ENCODE measurements around the gene SMAD5. TPM values are rescaled to one million over a fixed set of nuclear protein-coding genes. Genes with fewer than 3 reads are reported as not detected.

Gene SMAD5
- total and polyA plus RNA-seq, 2 of the 4 experiments (the other 2 are of a cell fraction) = 37.4 to 101 TPM

- H3K18ac ChIP-seq (ENCODE audit: low read depth, low read length) = no peak overlapping the region
- no CpG with 5 or more reads among the region's 1 CpG for WGBS, 2 experiments (ENCODE audit: extremely low coverage in 2 of 2, insufficient read length in 1 of 2)
- POLR2A ChIA-PET (ENCODE audit: unreplicated experiment) = no interaction called here
- no peak overlapping the region for H2BK20ac ChIP-seq (ENCODE audit: low read depth, low read length)
- no peak overlapping the region for H3K14ac ChIP-seq (replicated peaks; ENCODE audit: low read depth, low read length)
- H2AK9ac ChIP-seq (replicated peaks; ENCODE audit: low read depth, low read length, poor library complexity) = no peak overlapping the region
- no peak overlapping the region for H4K91ac ChIP-seq (ENCODE audit: insufficient read depth, low read depth, low read length)
- H3K79me1 ChIP-seq (ENCODE audit: low read depth in 1 of 2, low read length in 2 of 2) = no peaks in the 10 kb centered on the region
- H3K27ac ChIP-seq (ENCODE audit: insufficient read depth, low read length) = no peak overlapping the region
- in situ Hi-C loops (cut with MboI; ENCODE audit: low sequenced_read_pairs) = loop anchor here (25.0 kb wide), 1 partner anchor 461 kb away; no protein-coding TSS in a partner anchor
- no peaks in the 10 kb centered on the region for H4K20me1 ChIP-seq (ENCODE audit: insufficient read depth, low read length)
- H3K36me3 ChIP-seq (ENCODE audit: control insufficient read depth, insufficient read depth, low read length) = no peaks in the 10 kb centered on the region
- no peak overlapping the region for H4K8ac ChIP-seq (ENCODE audit: low read depth in 2 of 2, low read length in 2 of 2)
- no peak overlapping the region for H4K5ac ChIP-seq (ENCODE audit: low read depth, low read length)
- no peak overlapping the region for H3K9ac ChIP-seq (ENCODE audit: low read depth, low read length)
- no peak for TF ChIP-seq USF2 (IDR thresholded peaks at IDR 0.05; ENCODE audit: low read depth, low read length)
- TF ChIP-seq SMC3 (IDR thresholded peaks at IDR 0.05; ENCODE audit: low read depth, low read length) = no peak
- no peak for TF ChIP-seq MAZ (IDR thresholded peaks at IDR 0.05; ENCODE audit: borderline replicate concordance, low read depth, low read length)
- no peak for TF ChIP-seq BHLHE40 (IDR thresholded peaks at IDR 0.05; ENCODE audit: low read depth, low read length)
- no peak for TF ChIP-seq RAD21 (IDR thresholded peaks at IDR 0.05; ENCODE audit: low read length)
- DNase-seq (peak; percentile 26), ATAC-seq (ENCODE audit: low read depth) (peak; percentile 17; the same call in 1 of the 2 replicates)
- no peak overlapping the region for H2AK5ac ChIP-seq (ENCODE audit: low read depth, low read length)
- H3K56ac ChIP-seq (ENCODE audit: extremely low read depth, insufficient read depth, low read length) = no peak overlapping the region
- no peak overlapping the region for H3K4me2 ChIP-seq (ENCODE audit: low read depth, low read length)
- no peaks in the 10 kb centered on the region for H3K9me1 ChIP-seq (ENCODE audit: insufficient read depth, low read length)
- H2BK120ac ChIP-seq (ENCODE audit: low read depth, low read length) = no peak overlapping the region
- intact Hi-C loops (cut with micrococcal nuclease) = no loop called here
- H3K4me3 ChIP-seq (ENCODE audit: insufficient read depth, low read depth, low read length) = no peak overlapping the region
- H3K4me1 ChIP-seq (ENCODE audit: control insufficient read depth, insufficient read depth, low read length) = no peaks in the 10 kb centered on the region
- no peak overlapping the region for H3K4ac ChIP-seq (ENCODE audit: low read depth, low read length)
- peaks cover 38% of the 10 kb centered on the region for H3K27me3 ChIP-seq (ENCODE audit: control insufficient read depth, insufficient read depth, low read length)
- H2AFZ ChIP-seq (replicated peaks; ENCODE audit: low read length, poor library complexity) = no peak overlapping the region
- H3K9me3 ChIP-seq (ENCODE audit: control insufficient read depth, insufficient read depth, low read length) = no peaks in the 10 kb centered on the region; the same call in 1 of the 2 replicates
- H3K23ac ChIP-seq (ENCODE audit: low read depth, low read length) = no peak overlapping the region
- dilution Hi-C loops (cut with HindIII; ENCODE audit: low sequenced_read_pairs, unreplicated experiment) = no loop called here
- BruUV-seq (replicated peaks) = no TSS peak
- CTCF ChIA-PET = no interaction called here
- H2BK5ac ChIP-seq (ENCODE audit: low read depth, low read length, poor library complexity, severe bottlenecking) = no peak overlapping the region
- no peak overlapping the region for H2BK15ac ChIP-seq (ENCODE audit: low read depth, low read length)
These were observed 9.3 kb upstream of the SMAD5 start for GRCh38 chr5:136123236-136123768.
